Kidney (tissue), 14 donors: ENCODE data around the gene ASB16. TPM values are rescaled to one million over a fixed set of nuclear protein-coding genes. Genes with fewer than 3 reads are reported as not detected.

ENCODE experiments used
- DNase-seq, 5 donors: peaks; one replicate each; pipeline ENCODE4 v3.0.0-alpha.2; 2013 to 2020
- FAIRE-seq: peaks from 2 replicates; lab custom pipeline; 2012; peaks lifted over from hg19 to GRCh38; lab: Jason Lieb, UNC
- H3K27ac ChIP-seq, 2 donors: one replicate each; pipeline ENCODE4 v1.7.0; 2013; ENCODE audit warnings: low read depth in 2 of 2, low read length in 2 of 2, inconsistent platforms in 1 of 2
- H3K27me3 ChIP-seq: one replicate; pipeline ENCODE4 v1.7.1; 2013; ENCODE audit warnings: low read length, inconsistent platforms; ENCODE audit not compliant: control insufficient read depth, insufficient read depth
- H3K36me3 ChIP-seq, 3 donors: one replicate each; pipeline versions ENCODE4 v1.7.0 to v1.7.1; 2013; ENCODE audit warnings: low read length in 3 of 3, control low read depth in 1 of 3, inconsistent platforms in 1 of 3; ENCODE audit not compliant: insufficient read depth in 3 of 3, control insufficient read depth in 2 of 3
- H3K4me1 ChIP-seq, 3 donors: one replicate each; pipeline versions ENCODE4 v1.7.0 to v1.7.1; 2013; ENCODE audit warnings: low read length in 3 of 3, inconsistent platforms in 1 of 3, low read depth in 1 of 3; ENCODE audit not compliant: control insufficient read depth in 2 of 3, insufficient read depth in 2 of 3
- H3K4me3 ChIP-seq, 3 donors: one replicate each; pipeline versions ENCODE4 v1.7.0 to v1.8.1; 2013; ENCODE audit warnings: low read length in 3 of 3, control low read depth in 1 of 3, inconsistent platforms in 1 of 3
- H3K9ac ChIP-seq, 3 donors: one replicate each; pipeline versions ENCODE4 v1.7.0 to v1.7.1; 2013; ENCODE audit warnings: low read length in 3 of 3, control low read depth in 1 of 3, inconsistent platforms in 1 of 3
- H3K9me3 ChIP-seq, 3 donors: one replicate each; pipeline versions ENCODE4 v1.7.0 to v1.7.1; 2013; ENCODE audit warnings: low read length in 3 of 3, control low read depth in 1 of 3, inconsistent platforms in 1 of 3; ENCODE audit not compliant: control insufficient read depth in 2 of 3, insufficient read depth in 1 of 3
- intact Hi-C: fragments of 100-400 bp; cut with DNase I; formaldehyde crosslinking; loops from one replicate; pipeline ENCODE4 v1.11.1; 2022
- polyA plus RNA-seq: library from polyadenylated mRNA; stranded (reverse); fragments of 350-450 nt; fragmentation: Illumina TruSeq; extraction: RNeasy Lipid Tissue Mini Kit (QIAGEN cat#74804); gene quantifications from one replicate; pipeline ENCODE4 v1.2.3, GENCODE V29; 2014; ENCODE audit warnings: low read depth, low replicate concordance; ENCODE audit not compliant: insufficient read depth
- total RNA-seq: library from RNA; stranded (reverse); fragmentation: NEBNext Ultra II Directional; extraction: Animal tissue kit (Norgen Biotek cat#: 25700); gene quantifications from one replicate; pipeline ENCODE4 v1.2.1, GENCODE V29; 2021
- TF ChIP-seq, protein P1 (sequence below): IDR thresholded peaks from 3 replicates; pipeline ENCODE4 v1.5.1; 2012; ENCODE audit warnings: mild to moderate bottlenecking, moderate library complexity, borderline replicate concordance; ENCODE audit not compliant: insufficient read depth; ENCODE audit errors: extremely low read depth
- donor health status: control.
- donor health status: control.
- donor health status: control.
- donor health status: control.
- donor health status: control.
- donor health status: DM: yes; HTN: yes; CAD: no.
- donor health status: Normal renal cell carcinoma (clear cell type).

ASB16 gene
- total and polyA plus RNA-seq, 2 donors from 2014 or later: 0.25 to 0.90 TPM

DNA sequence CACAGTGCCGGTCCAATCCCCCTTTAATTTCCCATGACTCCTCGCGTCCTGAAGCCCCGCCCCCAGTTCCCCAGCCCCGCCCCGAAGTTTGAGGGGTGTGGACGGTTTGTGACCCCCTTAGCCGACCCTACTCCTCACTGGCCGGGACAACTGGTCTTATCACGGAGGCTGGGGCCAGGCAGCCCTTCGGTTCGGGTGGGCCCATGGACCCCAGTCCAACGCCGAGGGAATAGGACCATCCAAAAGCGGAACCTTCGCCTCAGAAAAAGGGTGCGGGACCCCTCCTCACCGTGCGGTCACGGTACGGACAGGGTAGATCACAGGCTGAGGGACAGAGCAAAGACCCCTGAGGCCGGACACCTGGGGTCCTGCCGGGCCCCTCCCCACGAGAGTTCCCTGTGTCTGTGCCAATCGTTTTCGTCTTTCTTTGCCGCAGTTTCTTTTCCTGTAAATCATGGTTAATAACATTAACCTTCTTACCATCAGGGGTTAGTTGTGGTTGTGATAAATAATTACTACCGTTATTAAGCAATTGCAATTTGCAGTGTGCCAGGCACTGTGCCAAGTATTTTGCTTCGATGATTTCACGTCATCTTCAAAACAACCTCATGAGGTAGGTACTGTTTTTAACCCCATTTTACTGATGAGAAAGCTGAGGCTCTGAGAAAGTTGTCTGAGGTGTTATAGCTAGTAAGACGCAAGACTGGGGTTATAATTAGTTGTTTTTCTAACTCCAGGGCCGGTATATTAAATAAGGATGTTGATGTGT is 16.8 kb downstream of the ASB16 start:
- Histone ChIP-seq H3K4me3 (peak overlapping the region; percentile 86 to 98 (median 93)), H3K9ac (peak overlapping the region; percentile 74 to 99 (median 80)), H3K9me3 (no peaks in the 10 kb centered on the region), H3K27ac (peak overlapping the region; percentile 96 to 98), H3K27me3 (no peaks in the 10 kb centered on the region), H3K4me1 (peaks cover 3 to 11% (median 10%) of the 10 kb centered on the region in 3 donors), H3K36me3 (peaks cover 0 to 8% (median 7%) of the 10 kb centered on the region in 3 donors)
- intact Hi-C loops: no loop called here
- FAIRE-seq (no peak), DNase-seq (peak in 2 of 5 donors; percentile 38 to 93)
- TF ChIP-seq, protein P1, sequence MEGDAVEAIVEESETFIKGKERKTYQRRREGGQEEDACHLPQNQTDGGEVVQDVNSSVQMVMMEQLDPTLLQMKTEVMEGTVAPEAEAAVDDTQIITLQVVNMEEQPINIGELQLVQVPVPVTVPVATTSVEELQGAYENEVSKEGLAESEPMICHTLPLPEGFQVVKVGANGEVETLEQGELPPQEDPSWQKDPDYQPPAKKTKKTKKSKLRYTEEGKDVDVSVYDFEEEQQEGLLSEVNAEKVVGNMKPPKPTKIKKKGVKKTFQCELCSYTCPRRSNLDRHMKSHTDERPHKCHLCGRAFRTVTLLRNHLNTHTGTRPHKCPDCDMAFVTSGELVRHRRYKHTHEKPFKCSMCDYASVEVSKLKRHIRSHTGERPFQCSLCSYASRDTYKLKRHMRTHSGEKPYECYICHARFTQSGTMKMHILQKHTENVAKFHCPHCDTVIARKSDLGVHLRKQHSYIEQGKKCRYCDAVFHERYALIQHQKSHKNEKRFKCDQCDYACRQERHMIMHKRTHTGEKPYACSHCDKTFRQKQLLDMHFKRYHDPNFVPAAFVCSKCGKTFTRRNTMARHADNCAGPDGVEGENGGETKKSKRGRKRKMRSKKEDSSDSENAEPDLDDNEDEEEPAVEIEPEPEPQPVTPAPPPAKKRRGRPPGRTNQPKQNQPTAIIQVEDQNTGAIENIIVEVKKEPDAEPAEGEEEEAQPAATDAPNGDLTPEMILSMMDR: no peak

DNA sequence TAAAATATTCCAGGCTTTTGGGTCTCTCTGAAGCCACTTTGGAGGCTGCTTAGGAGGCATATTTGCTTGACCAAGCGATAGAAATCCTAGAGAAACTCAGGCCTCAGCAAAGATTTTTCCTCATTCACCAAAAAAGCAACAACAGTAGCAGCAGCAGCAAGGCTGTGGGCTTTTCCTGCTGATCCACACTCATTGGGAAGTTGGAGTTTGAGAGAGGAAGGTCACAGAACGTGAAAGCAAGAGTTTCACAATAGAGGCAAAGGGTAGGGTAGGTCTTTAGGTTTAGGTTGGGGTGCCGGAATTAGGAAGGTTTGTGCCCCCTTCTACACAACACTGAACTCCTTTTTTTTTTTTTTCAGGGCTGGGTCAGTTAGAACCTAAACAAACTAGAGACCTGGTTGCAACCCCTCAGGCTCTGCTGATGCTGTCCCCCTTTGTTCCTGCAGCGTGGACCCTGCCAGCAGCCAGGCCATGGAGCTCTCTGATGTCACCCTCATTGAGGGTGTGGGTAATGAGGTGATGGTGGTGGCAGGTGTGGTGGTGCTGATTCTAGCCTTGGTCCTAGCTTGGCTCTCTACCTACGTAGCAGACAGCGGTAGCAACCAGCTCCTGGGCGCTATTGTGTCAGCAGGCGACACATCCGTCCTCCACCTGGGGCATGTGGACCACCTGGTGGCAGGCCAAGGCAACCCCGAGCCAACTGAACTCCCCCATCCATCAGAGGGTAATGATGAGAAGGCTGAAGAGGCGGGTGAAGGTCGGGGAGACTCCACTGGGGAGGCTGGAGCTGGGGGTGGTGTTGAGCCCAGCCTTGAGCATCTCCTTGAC is 18.3 kb downstream of the ASB16 start:
- Histone ChIP-seq H3K27ac (no peak overlapping the region), H3K27me3 (no peaks in the 10 kb centered on the region), H3K36me3 (peaks cover 0 to 8% (median 7%) of the 10 kb centered on the region in 3 donors), H3K9ac (peak overlapping the region in 1 of 3 donors; percentile 99), H3K4me3 (peak overlapping the region in 1 of 3 donors; percentile 98), H3K9me3 (no peaks in the 10 kb centered on the region), H3K4me1 (peaks cover 3 to 10% (median 10%) of the 10 kb centered on the region in 3 donors)
- intact Hi-C loops: no loop called here
- FAIRE-seq (no peak), DNase-seq (no peak)
- TF ChIP-seq, protein P1: no peak

DNA sequence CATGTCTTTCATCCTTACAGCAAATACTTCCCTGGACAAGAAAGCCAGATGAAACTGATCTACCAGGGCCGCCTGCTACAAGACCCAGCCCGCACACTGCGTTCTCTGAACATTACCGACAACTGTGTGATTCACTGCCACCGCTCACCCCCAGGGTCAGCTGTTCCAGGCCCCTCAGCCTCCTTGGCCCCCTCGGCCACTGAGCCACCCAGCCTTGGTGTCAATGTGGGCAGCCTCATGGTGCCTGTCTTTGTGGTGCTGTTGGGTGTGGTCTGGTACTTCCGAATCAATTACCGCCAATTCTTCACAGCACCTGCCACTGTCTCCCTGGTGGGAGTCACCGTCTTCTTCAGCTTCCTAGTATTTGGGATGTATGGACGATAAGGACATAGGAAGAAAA is 20.0 kb downstream of the ASB16 start:
- Histone ChIP-seq H3K9me3 (no peaks in the 10 kb centered on the region), H3K9ac (no peak overlapping the region), H3K27me3 (no peaks in the 10 kb centered on the region), H3K36me3 (peaks cover 7 to 23% (median 23%) of the 10 kb centered on the region in 3 donors), H3K27ac (no peak overlapping the region), H3K4me3 (no peak overlapping the region), H3K4me1 (peaks cover 3 to 10% (median 10%) of the 10 kb centered on the region in 3 donors)
- intact Hi-C loops: no loop called here
- no peak for FAIRE-seq
- TF ChIP-seq, protein P1: no peak
- DNase-seq: no peak
